ENCODE results near the gene ERI3.

ERI3 gene

GRCh38 chr1:44333376-44333775 lies 21.7 kb downstream of the ERI3 start:
- Histone ChIP-seq H3K4me3 (ENCODE audit: insufficient read depth, low read length, poor library complexity, severe bottlenecking) (no peak overlapping the region), H3K36me3 (ENCODE audit: low read length) (no peaks in the 10 kb centered on the region), H3K9me2 (replicated peaks; ENCODE audit: insufficient read depth, low read length) (no peaks in the 10 kb centered on the region), H4K20me1 (ENCODE audit: low read depth, low read length) (no peaks in the 10 kb centered on the region), H3K9ac (ENCODE audit: low read length) (no peak overlapping the region), H3F3A (ENCODE audit: insufficient read depth) (no peaks in the 10 kb centered on the region), H3K9me3 (ENCODE audit: insufficient read depth, low read length) (no peaks in the 10 kb centered on the region), H3K27ac (ENCODE audit: low read depth, low read length) (no peak overlapping the region), H2AFZ (ENCODE audit: low read depth, low read length, severe bottlenecking) (no peak overlapping the region), H3K4me2 (ENCODE audit: low read depth, low read length, poor library complexity, severe bottlenecking) (no peak overlapping the region), H3K79me2 (ENCODE audit: insufficient read depth, low read length) (no peaks in the 10 kb centered on the region), H3K27me3 (ENCODE audit: low read length) (no peaks in the 10 kb centered on the region)
- TF ChIP-seq EZH2phosphoT487 (conservative IDR thresholded peaks at IDR 0.05; ENCODE audit: low read length) (no peak), CTCF (IDR thresholded peaks at IDR 0.05; ENCODE audit: insufficient read depth, low read length, poor library complexity, severe bottlenecking) (no peak)

- TF ChIP-seq EZH2phosphoT487 (conservative IDR thresholded peaks at IDR 0.05; ENCODE audit: low read length) (no peak), CTCF (IDR thresholded peaks at IDR 0.05; ENCODE audit: insufficient read depth, low read length, poor library complexity, severe bottlenecking) (no peak)
- H3K27me3 ChIP-seq (ENCODE audit: low read length), result no peaks in the 10 kb centered on the region
- H3K9ac ChIP-seq (ENCODE audit: low read length), result no peak overlapping the region
- no peaks in the 10 kb centered on the region for H3K9me2 ChIP-seq (replicated peaks; ENCODE audit: insufficient read depth, low read length)
- no peaks in the 10 kb centered on the region for H4K20me1 ChIP-seq (ENCODE audit: low read depth, low read length)
- H3F3A ChIP-seq (ENCODE audit: insufficient read depth), result no peaks in the 10 kb centered on the region
- no peaks in the 10 kb centered on the region for H3K9me3 ChIP-seq (ENCODE audit: insufficient read depth, low read length)
- H3K4me3 ChIP-seq (ENCODE audit: insufficient read depth, low read length, poor library complexity, severe bottlenecking), result no peak overlapping the region
- no peaks in the 10 kb centered on the region for H3K79me2 ChIP-seq (ENCODE audit: insufficient read depth, low read length)
- no peak overlapping the region for H3K4me2 ChIP-seq (ENCODE audit: low read depth, low read length, poor library complexity, severe bottlenecking)
- no peaks in the 10 kb centered on the region for H3K36me3 ChIP-seq (ENCODE audit: low read length)
- H2AFZ ChIP-seq (ENCODE audit: low read depth, low read length, severe bottlenecking), result no peak overlapping the region
- no peak overlapping the region for H3K27ac ChIP-seq (ENCODE audit: low read depth, low read length)
Measured at GRCh38 chr1:44332505-44332904, 22.6 kb downstream of the ERI3 start.

- no peak overlapping the region for H2AFZ ChIP-seq (ENCODE audit: low read depth, low read length, severe bottlenecking)
- no peaks in the 10 kb centered on the region for H3K79me2 ChIP-seq (ENCODE audit: insufficient read depth, low read length)
- no peak overlapping the region for H3K27ac ChIP-seq (ENCODE audit: low read depth, low read length)
- no peaks in the 10 kb centered on the region for H3K9me3 ChIP-seq (ENCODE audit: insufficient read depth, low read length)
- no peak overlapping the region for H3K9ac ChIP-seq (ENCODE audit: low read length)
- H3K4me3 ChIP-seq (ENCODE audit: insufficient read depth, low read length, poor library complexity, severe bottlenecking), result no peak overlapping the region
- no peaks in the 10 kb centered on the region for H3K27me3 ChIP-seq (ENCODE audit: low read length)
- H3K4me2 ChIP-seq (ENCODE audit: low read depth, low read length, poor library complexity, severe bottlenecking), result no peak overlapping the region
- H3K9me2 ChIP-seq (replicated peaks; ENCODE audit: insufficient read depth, low read length), result no peaks in the 10 kb centered on the region
- TF ChIP-seq EZH2phosphoT487 (conservative IDR thresholded peaks at IDR 0.05; ENCODE audit: low read length) (no peak), CTCF (IDR thresholded peaks at IDR 0.05; ENCODE audit: insufficient read depth, low read length, poor library complexity, severe bottlenecking) (no peak)
- no peaks in the 10 kb centered on the region for H4K20me1 ChIP-seq (ENCODE audit: low read depth, low read length)
- H3F3A ChIP-seq (ENCODE audit: insufficient read depth), result no peaks in the 10 kb centered on the region
- H3K36me3 ChIP-seq (ENCODE audit: low read length), result no peaks in the 10 kb centered on the region
Measured at GRCh38 chr1:44330935-44331334, 24.1 kb downstream of the ERI3 start.

All from SU-DHL-6 (cell line).